A549 (cell line): Measurements from ENCODE around the gene MEPCE. TPM values are rescaled to one million over a fixed set of nuclear protein-coding genes. Genes with fewer than 3 reads are reported as not detected.

Source experiments
- ATOH8 ChIP-seq: fragments of 250-450 bp; sonication (Bioruptor Pico); IDR thresholded peaks from 2 replicates; pipeline ENCODE4 v1.5.0; 2020; ENCODE audit warnings: low read depth, mild to moderate bottlenecking, moderate library complexity
- BHLHE40 ChIP-seq: IDR thresholded peaks from 2 replicates; pipeline ENCODE4 v1.6.1; 2012; ENCODE audit warnings: low read depth, low read length, inconsistent platforms
- CBX8 ChIP-seq: fragments of 200-600 bp; sonication (generic); IDR thresholded peaks from 2 replicates; pipeline ENCODE4 v1.6.1; 2016
- CHD2 ChIP-seq: fragments of 150-350 bp; IDR thresholded peaks from 2 replicates; pipeline ENCODE4 v1.6.1; 2014; ENCODE audit warnings: low read length; ENCODE audit not compliant: partially characterized antibody
- CHD4 ChIP-seq: fragments of 200-600 bp; sonication (generic); IDR thresholded peaks from 2 replicates; pipeline ENCODE4 v1.6.1; 2016; ENCODE audit warnings: antibody characterized with exemption, mild to moderate bottlenecking, borderline replicate concordance
- E2F6 ChIP-seq: IDR thresholded peaks from 2 replicates; pipeline ENCODE4 v1.6.1; 2012; ENCODE audit warnings: low read depth, borderline replicate concordance
- EP300 ChIP-seq, 2 experiments: fragments of >200 bp; sonication (Bioruptor Twin); formaldehyde crosslinking; IDR thresholded peaks; 2 replicates in 1 of 2; 3 replicates in 1 of 2; pipeline ENCODE4 v1.6.1; 2016 to 2017
- FOSB ChIP-seq: fragments of 250-450 bp; sonication (Bioruptor Pico); IDR thresholded peaks from 2 replicates; pipeline ENCODE4 v1.5.0; 2020; ENCODE audit warnings: mild to moderate bottlenecking, moderate library complexity
- FOXS1 ChIP-seq: fragments of 250-450 bp; sonication (Bioruptor Pico); IDR thresholded peaks from 2 replicates; pipeline ENCODE4 v1.5.0; 2020; ENCODE audit warnings: mild to moderate bottlenecking, moderate library complexity
- GATA3 ChIP-seq: IDR thresholded peaks from 2 replicates; pipeline ENCODE4 v1.6.1; 2012; ENCODE audit warnings: borderline replicate concordance
- HES2 ChIP-seq: fragments of >200 bp; sonication (Bioruptor Twin); formaldehyde crosslinking; IDR thresholded peaks from 2 replicates; pipeline ENCODE4 v1.6.1; 2016
- HMGXB4 ChIP-seq: fragments of 250-450 bp; sonication (Bioruptor Pico); IDR thresholded peaks from 2 replicates; pipeline ENCODE4 v1.5.0; 2021; ENCODE audit warnings: mild to moderate bottlenecking, moderate library complexity, borderline replicate concordance
- JUN ChIP-seq, 2 experiments: fragments of >200 bp; sonication (Bioruptor Twin); formaldehyde crosslinking; IDR thresholded peaks; 2 replicates in 1 of 2; 3 replicates in 1 of 2; pipeline ENCODE4 v1.6.1; 2016 to 2017
- JUNB ChIP-seq: fragments of >200 bp; sonication (Bioruptor Twin); formaldehyde crosslinking; IDR thresholded peaks from 2 replicates; pipeline ENCODE4 v1.6.1; 2016
- MAX ChIP-seq: IDR thresholded peaks from 2 replicates; pipeline ENCODE4 v1.6.1; 2012
- MAZ ChIP-seq: fragments of 150-350 bp; IDR thresholded peaks from 2 replicates; pipeline ENCODE4 v1.6.1; 2014; ENCODE audit warnings: antibody characterized with exemption, low read depth, low read length, borderline replicate concordance
- NR3C1 ChIP-seq: fragments of >200 bp; sonication (Bioruptor Twin); formaldehyde crosslinking; IDR thresholded peaks from 3 replicates; pipeline ENCODE4 v1.6.1; 2017
- PBX3 ChIP-seq: IDR thresholded peaks from 2 replicates; pipeline ENCODE4 v1.6.1; 2012
- POLR2A ChIP-seq: IDR thresholded peaks from 2 replicates; pipeline ENCODE4 v1.6.1; 2012; ENCODE audit warnings: mild to moderate bottlenecking, low read length
- RAD21 ChIP-seq, 2 experiments: fragments of >200 bp in 1 of 2; sonication (Bioruptor Twin) in 1 of 2; formaldehyde crosslinking in 1 of 2; IDR thresholded peaks in 1 of 2; conservative IDR thresholded peaks in 1 of 2; 2 replicates in 1 of 2; 3 replicates in 1 of 2; pipeline ENCODE4 v1.6.1; 2012 to 2018; ENCODE audit warnings: inconsistent platforms in 1 of 2
- TP53 ChIP-seq: fragments of 250-450 bp; sonication (Bioruptor Pico); IDR thresholded peaks from 2 replicates; pipeline ENCODE4 v1.5.0; 2021; ENCODE audit warnings: mild to moderate bottlenecking, moderate library complexity
- USF2 ChIP-seq: fragments of 450-650 bp; IDR thresholded peaks from 2 replicates; pipeline ENCODE4 v1.6.1; 2014; ENCODE audit warnings: antibody characterized with exemption
- ZFP36 ChIP-seq: fragments of 450-650 bp; IDR thresholded peaks from 2 replicates; pipeline ENCODE4 v1.6.1; 2014; ENCODE audit warnings: borderline replicate concordance; ENCODE audit not compliant: partially characterized antibody
- polyA plus RNA-seq, 4 experiments: library from polyadenylated mRNA; depleted of rRNA in 3 of 4; stranded (reverse); fragments of >200 nt; fragmentation: RNase III in 1 of 4; extraction: RNeasy Plus Mini Kit Qiagen cat#74134 plus additional on column Dnase treatment in 1 of 4; gene quantifications; 2 replicates in 3 of 4; 3 replicates in 1 of 4; pipeline ENCODE4 v1.2.3, GENCODE V29; 2011 to 2017

The MEPCE gene
- polyA plus RNA-seq, 2 of the 4 experiments (the other 2 are of a cell fraction) = 10.0 to 38.4 TPM

- TF ChIP-seq HMGXB4 = no peak
- TF ChIP-seq BHLHE40 = no peak; the same call in 1 of the 2 replicates
- peak; percentile 61 for TF ChIP-seq MAX
- TF ChIP-seq PBX3 = peak; percentile 67
- no peak for TF ChIP-seq USF2
- no peak for TF ChIP-seq RAD21 (conservative IDR thresholded peaks at IDR 0.05 in 1 of 2, IDR thresholded peaks at IDR 0.05 in 1 of 2)
- no peak for TF ChIP-seq NR3C1
- TF ChIP-seq HES2 = no peak
- peak; percentile 29; the same call in 1 of the 2 replicates for TF ChIP-seq E2F6
- peak in 1 of 2 experiments; percentile 13; a peak in 1 of 5 replicates for TF ChIP-seq JUN (IDR thresholded peaks at IDR 0.05)
- TF ChIP-seq CBX8 = no peak
- TF ChIP-seq GATA3 = peak; percentile 9; the same call in 1 of the 2 replicates
- TF ChIP-seq FOXS1 (CRISPR knock-in tag) = no peak
- no peak for TF ChIP-seq JUNB
- no peak for TF ChIP-seq POLR2A
- no peak for TF ChIP-seq EP300 (IDR thresholded peaks at IDR 0.05)
- TF ChIP-seq CHD2 = no peak
- TF ChIP-seq MAZ = no peak
- TF ChIP-seq CHD4 = no peak
- no peak for TF ChIP-seq ATOH8 (CRISPR knock-in tag)
- TF ChIP-seq FOSB (CRISPR knock-in tag) = no peak
- TF ChIP-seq ZFP36 = no peak
- TF ChIP-seq TP53 = no peak; the same call in 1 of the 2 replicates
Observed at GRCh38 chr7:100435401-100436304, 6.0 kb downstream of the MEPCE start (continued).
